Measurements from ENCODE around the gene ARHGAP12. TPM values are rescaled to one million over a fixed set of nuclear protein-coding genes. Genes with fewer than 3 reads are reported as not detected.

The ARHGAP12 gene
- total and polyA plus RNA-seq, 2 donors (not counting 3 experiments of a cell fraction or from before 2014, with no cell fraction given), result 5.8 to 19.3 TPM

GRCh38 chr10:31936933-31937332 is 8.3 kb upstream of the ARHGAP12 start:
- H3K4me3 ChIP-seq (replicated peaks in 1 of 3; ENCODE audit: insufficient read depth in 1 of 3, low read depth in 1 of 3, low read length in 3 of 3), result no peak overlapping the region
- H3K9me3 ChIP-seq (replicated peaks; ENCODE audit: control insufficient read depth, insufficient read depth, low read length), result no peaks in the 10 kb centered on the region

More at GRCh38 chr10:31936933-31937332, 8.3 kb upstream of the ARHGAP12 start:
- Histone ChIP-seq H2AFZ (ENCODE audit: low read depth, low read length) (peak overlapping the region; percentile 47), H4K20me1 (replicated peaks; ENCODE audit: control insufficient read depth, extremely low read depth, insufficient read depth, low read length) (no peaks in the 10 kb centered on the region), H3K9ac (replicated peaks; ENCODE audit: extremely low read depth, insufficient read depth, low read length) (no peak overlapping the region), H3K36me3 (ENCODE audit: control insufficient read depth in 2 of 2, extremely low read depth in 1 of 2, insufficient read depth in 2 of 2, low read length in 2 of 2) (no peaks in the 10 kb centered on the region), H3K4me1 (ENCODE audit: control insufficient read depth, extremely low read depth, insufficient read depth, low read length) (peaks cover 21% of the 10 kb centered on the region), H3K4me2 (ENCODE audit: insufficient read depth, low read length) (no peak overlapping the region), H3K27ac (ENCODE audit: insufficient read depth, low read depth, low read length) (no peak overlapping the region), H3K9me1 (replicated peaks; ENCODE audit: control insufficient read depth, extremely low read depth, insufficient read depth, low read length) (no peaks in the 10 kb centered on the region), H3K27me3 (ENCODE audit: control insufficient read depth in 2 of 2, insufficient read depth in 2 of 2, low read length in 2 of 2) (no peaks in the 10 kb centered on the region), H3K79me2 (ENCODE audit: control insufficient read depth, insufficient read depth, low read length) (no peaks in the 10 kb centered on the region)
- ChIA-PET CTCF (interaction anchor here (0.6 to 1.3 kb wide), 3 partner anchors 8 to 1103 kb away, joined by 3 to 7 read pairs (median 5); partner anchors contain the start of gene ARHGAP12), POLR2A (no interaction called here)
- dilution Hi-C loops (cut with MboI; ENCODE audit: extremely low pct_ligation_motif_present, low sequenced_read_pairs), result no loop called here
- intact Hi-C loops (cut with micrococcal nuclease), result no loop called here
- DNase-seq (ENCODE audit: low read depth, low spot score) (no peak), FAIRE-seq (no peak)
- no TSS peak for BruUV-seq (replicated peaks)
- no peak for TF ChIP-seq EZH2 (IDR thresholded peaks at IDR 0.05; ENCODE audit: borderline replicate concordance, low read depth, low read length, severe bottlenecking)
- no peak for TF ChIP-seq GATA2 (IDR thresholded peaks at IDR 0.05; ENCODE audit: insufficient read depth, insufficient read length, low read depth, low read length)
- no peak for TF ChIP-seq POLR2A (IDR thresholded peaks at IDR 0.05; ENCODE audit: low read depth, low read length)
- TF ChIP-seq JUN (IDR thresholded peaks at IDR 0.05; ENCODE audit: borderline replicate concordance, insufficient read depth, insufficient read length, low read depth), result no peak
- TF ChIP-seq POLR2AphosphoS5 (IDR thresholded peaks at IDR 0.05; ENCODE audit: insufficient read depth, low read depth, low read length), result no peak
- no peak for TF ChIP-seq MYC (IDR thresholded peaks at IDR 0.05; ENCODE audit: low read depth, low read length)
- TF ChIP-seq CTCF (IDR thresholded peaks at IDR 0.05; ENCODE audit: extremely low read depth in 1 of 2, insufficient read depth in 1 of 2, low read depth in 1 of 2, low read length in 2 of 2), result no peak
- TF ChIP-seq MAX (IDR thresholded peaks at IDR 0.05; ENCODE audit: insufficient read depth, insufficient read length), result no peak
- no peak for TF ChIP-seq FOS (IDR thresholded peaks at IDR 0.05; ENCODE audit: borderline replicate concordance, insufficient read depth, low read length)

All from endothelial cell of umbilical vein (primary cell).